GM23338 (cell line): ENCODE measurements around the gene SULT1B1. TPM values are rescaled to one million over a fixed set of nuclear protein-coding genes. Genes with fewer than 3 reads are reported as not detected.

Experiments
- ATAC-seq: fragments of 200-7000 bp; cut with Tn5 transposase; 3 replicates; pipeline ENCODE4 v1.9.1; 2020
- DNase-seq: peaks from one replicate; pipeline ENCODE4 v3.0.0-alpha.2; 2015; ENCODE audit warnings: low spot score
- H2AFZ ChIP-seq: fragments of 200-600 bp; sonication (generic); 2 replicates; pipeline ENCODE4 v1.8.0; 2016; ENCODE audit warnings: antibody characterized with exemption, mild to moderate bottlenecking, moderate library complexity
- H3F3A ChIP-seq: fragments of 200-600 bp; sonication (generic); replicated peaks from 2 replicates; pipeline ENCODE4 v1.8.0; 2017; ENCODE audit warnings: antibody characterized with exemption, mixed run types, low read depth
- H3K27ac ChIP-seq: fragments of 200-600 bp; sonication (generic); 2 replicates; pipeline ENCODE4 v1.6.1; 2016; ENCODE audit warnings: low read depth
- H3K27me3 ChIP-seq: fragments of 200-600 bp; sonication (generic); 2 replicates; pipeline ENCODE4 v1.8.0; 2016; ENCODE audit warnings: mild to moderate bottlenecking, mixed run types, moderate library complexity; ENCODE audit not compliant: insufficient read depth
- H3K36me3 ChIP-seq: fragments of 200-600 bp; sonication (generic); 2 replicates; pipeline ENCODE4 v1.8.0; 2016; ENCODE audit warnings: mild to moderate bottlenecking; ENCODE audit not compliant: insufficient read depth
- H3K4me1 ChIP-seq: fragments of 200-600 bp; sonication (generic); 2 replicates; pipeline ENCODE4 v1.8.0; 2016; ENCODE audit warnings: mild to moderate bottlenecking, moderate library complexity; ENCODE audit not compliant: insufficient read depth
- H3K4me2 ChIP-seq: fragments of 200-600 bp; sonication (generic); 2 replicates; pipeline ENCODE4 v1.7.1; 2017; ENCODE audit warnings: mixed run types
- H3K4me3 ChIP-seq: fragments of 200-600 bp; sonication (generic); 2 replicates; pipeline ENCODE4 v1.6.1; 2016; ENCODE audit warnings: mixed run types
- H3K79me2 ChIP-seq: fragments of 200-600 bp; sonication (generic); replicated peaks from 2 replicates; pipeline ENCODE4 v1.8.0; 2017; ENCODE audit warnings: mild to moderate bottlenecking; ENCODE audit not compliant: insufficient read depth
- H3K9me2 ChIP-seq: fragments of 200-600 bp; sonication (generic); 2 replicates; pipeline ENCODE4 v1.8.0; 2017; ENCODE audit not compliant: insufficient read depth
- H4K20me1 ChIP-seq: fragments of 200-600 bp; sonication (generic); replicated peaks from 2 replicates; pipeline ENCODE4 v1.8.0; 2017; ENCODE audit warnings: mild to moderate bottlenecking; ENCODE audit not compliant: insufficient read depth
- H3K27ac Mint-ChIP-seq: 2 replicates; pipeline ENCODE4 v1.8.0; 2020; ENCODE audit warnings: inconsistent platforms, mild to moderate bottlenecking, moderate library complexity, mixed read lengths
- H3K27me3 Mint-ChIP-seq: 3 replicates; pipeline ENCODE4 v1.8.0; 2022; ENCODE audit warnings: low read depth, mild to moderate bottlenecking, moderate library complexity, mixed read lengths, inconsistent platforms; ENCODE audit not compliant: insufficient read depth, poor library complexity
- H3K36me3 Mint-ChIP-seq: 3 replicates; pipeline ENCODE4 v1.8.0; 2021; ENCODE audit warnings: low read depth, mild to moderate bottlenecking, inconsistent platforms, moderate library complexity, mixed read lengths
- H3K4me1 Mint-ChIP-seq: 3 replicates; pipeline ENCODE4 v1.8.0; 2020; ENCODE audit warnings: mild to moderate bottlenecking, inconsistent platforms, mixed read lengths
- H3K4me3 Mint-ChIP-seq: 3 replicates; pipeline ENCODE4 v1.8.0; 2021; ENCODE audit warnings: moderate library complexity, mild to moderate bottlenecking, inconsistent platforms, mixed read lengths
- H3K9me3 Mint-ChIP-seq: 3 replicates; pipeline ENCODE4 v1.8.0; 2020; ENCODE audit warnings: moderate library complexity, mild to moderate bottlenecking, inconsistent platforms, mixed read lengths
- CREB1 ChIP-seq: fragments of 250-450 bp; sonication (Bioruptor Pico); IDR thresholded peaks from 2 replicates; pipeline ENCODE4 v1.5.0; 2020; ENCODE audit warnings: low read depth, mild to moderate bottlenecking, moderate library complexity
- CTCF ChIP-seq, 2 experiments: fragments of 200-600 bp in 1 of 2; sonication (generic) in 1 of 2; conservative IDR thresholded peaks; 2 replicates each; pipeline versions ENCODE4 v1.5.1 to v1.6.1; 2016 to 2017; ENCODE audit warnings: antibody characterized with exemption in 2 of 2, low read depth in 2 of 2, mild to moderate bottlenecking in 2 of 2, moderate library complexity in 1 of 2
- ETS1 ChIP-seq: IDR thresholded peaks from 2 replicates; pipeline ENCODE4 v1.6.1; 2016; ENCODE audit warnings: antibody characterized with exemption
- EZH2 ChIP-seq: fragments of 200-600 bp; sonication (generic); IDR thresholded peaks from one replicate; pipeline ENCODE4 v1.8.0; 2017; ENCODE audit warnings: antibody characterized with exemption, mild to moderate bottlenecking, low read depth; ENCODE audit not compliant: unreplicated experiment
- EZH2phosphoT487 ChIP-seq: fragments of 200-600 bp; sonication (generic); IDR thresholded peaks from one replicate; pipeline ENCODE4 v1.8.1; 2018; ENCODE audit warnings: antibody characterized with exemption; ENCODE audit not compliant: unreplicated experiment
- JUNB ChIP-seq: IDR thresholded peaks from one replicate; pipeline ENCODE4 v1.6.1; 2016; ENCODE audit warnings: antibody characterized with exemption; ENCODE audit not compliant: unreplicated experiment
- NANOG ChIP-seq: IDR thresholded peaks from 2 replicates; pipeline ENCODE4 v1.6.1; 2016; ENCODE audit warnings: antibody characterized with exemption, borderline replicate concordance
- POLR2AphosphoS5 ChIP-seq: IDR thresholded peaks from 2 replicates; pipeline ENCODE4 v1.6.1; 2016; ENCODE audit warnings: antibody characterized with exemption, low read depth
- REST ChIP-seq: IDR thresholded peaks from one replicate; pipeline ENCODE4 v1.6.1; 2018; ENCODE audit warnings: antibody characterized with exemption; ENCODE audit not compliant: unreplicated experiment
- STAT1 ChIP-seq: IDR thresholded peaks from one replicate; pipeline ENCODE4 v1.6.1; 2016; ENCODE audit warnings: antibody characterized with exemption; ENCODE audit not compliant: unreplicated experiment
- ZNF114 ChIP-seq: fragments of 250-450 bp; sonication (Bioruptor Pico); IDR thresholded peaks from 2 replicates; pipeline ENCODE4 v1.5.0; 2020; ENCODE audit warnings: mild to moderate bottlenecking, moderate library complexity
- ZNF331 ChIP-seq: fragments of 250-450 bp; sonication (Bioruptor Pico); IDR thresholded peaks from 2 replicates; pipeline ENCODE4 v1.5.0; 2020; ENCODE audit warnings: low read depth, mild to moderate bottlenecking, moderate library complexity
- ZNF462 ChIP-seq: fragments of 250-450 bp; sonication (Bioruptor Pico); IDR thresholded peaks from 2 replicates; pipeline ENCODE4 v1.5.0; 2020; ENCODE audit warnings: mild to moderate bottlenecking, moderate library complexity
- polyA plus RNA-seq: library from polyadenylated mRNA; unstranded; fragments of >200 nt; fragmentation: Nextera tagmentation; extraction: Ambion mirVana; gene quantifications from 2 replicates; pipeline ENCODE4 v1.2.1, GENCODE V29; 2016
- total RNA-seq: library from RNA; depleted of rRNA; stranded (reverse); fragments of >200 nt; shearing (Covaris generic); gene quantifications from 2 replicates; pipeline ENCODE4 v1.2.3, GENCODE V29; 2014

SULT1B1 gene
- total and polyA plus RNA-seq, 2 experiments from 2014 or later: not detected

GRCh38 chr4:69717778-69718177 is 42.6 kb downstream of the SULT1B1 start:
- no peaks in the 10 kb centered on the region for H3K79me2 ChIP-seq
- no peak for ATAC-seq
- H3K4me1 ChIP-seq: peaks cover 18% of the 10 kb centered on the region
- no peaks in the 10 kb centered on the region for H4K20me1 ChIP-seq
- H3K4me1 Mint-ChIP-seq: peaks cover 13% of the 10 kb centered on the region
- H2AFZ ChIP-seq: no peak overlapping the region
- TF ChIP-seq EZH2phosphoT487 (no peak), ZNF462 (CRISPR knock-in tag) (no peak), JUNB (no peak), NANOG (no peak), CTCF (conservative IDR thresholded peaks at IDR 0.05; ENCODE audit: low read depth in 2 of 2) (no peak), CREB1 (CRISPR knock-in tag) (no peak), ZNF114 (CRISPR knock-in tag) (no peak), ETS1 (no peak), EZH2 (no peak), ZNF331 (CRISPR knock-in tag) (no peak), STAT1 (no peak), POLR2AphosphoS5 (no peak), REST (no peak)
- no peaks in the 10 kb centered on the region for H3K36me3 ChIP-seq
- H3K27ac Mint-ChIP-seq: no peak overlapping the region
- no peaks in the 10 kb centered on the region for H3K27me3 ChIP-seq
- H3K4me3 ChIP-seq: no peak overlapping the region
- no peaks in the 10 kb centered on the region for H3K9me2 ChIP-seq
- H3K27me3 Mint-ChIP-seq: no peaks in the 10 kb centered on the region
- no peak overlapping the region for H3K4me2 ChIP-seq
- no peaks in the 10 kb centered on the region for H3F3A ChIP-seq
- no peaks in the 10 kb centered on the region; the same call in 2 of the 3 replicates for H3K36me3 Mint-ChIP-seq
- no peak for DNase-seq
- H3K4me3 Mint-ChIP-seq: no peak overlapping the region
- H3K9me3 Mint-ChIP-seq: 0 out of 3 replicates have a peak, but pooled peaks cover under 1% of the 10 kb centered on the region
- no peak overlapping the region for H3K27ac ChIP-seq
